Sigmoid colon (tissue), 7 donors: ENCODE measurements around the gene TNFSF4. TPM values are rescaled to one million over a fixed set of nuclear protein-coding genes. Genes with fewer than 3 reads are reported as not detected.

Source experiments
- DNase-seq: peaks from one replicate; pipeline ENCODE4 v3.0.0-alpha.2; 2019
- H3K27ac ChIP-seq, 4 donors: fragments of 200-600 bp; sonication (generic); one replicate each; pipeline ENCODE4 v1.5.1; 2016 to 2019; ENCODE audit warnings: mild to moderate bottlenecking in 1 of 4
- H3K27me3 ChIP-seq, 3 donors: fragments of 200-600 bp; sonication (generic); one replicate each; pipeline ENCODE4 v1.5.1; 2019; ENCODE audit warnings: mild to moderate bottlenecking in 1 of 3
- H3K36me3 ChIP-seq, 4 donors: fragments of 200-600 bp; sonication (generic); one replicate each; pipeline ENCODE4 v1.5.1; 2016 to 2019
- H3K4me1 ChIP-seq, 4 donors: fragments of 200-600 bp; sonication (generic); one replicate each; pipeline ENCODE4 v1.5.1; 2017 to 2019
- H3K4me3 ChIP-seq, 4 donors: fragments of 200-600 bp; sonication (generic); one replicate each; pipeline ENCODE4 v1.5.1; 2017 to 2019; ENCODE audit warnings: mild to moderate bottlenecking in 2 of 4, moderate library complexity in 1 of 4
- H3K9me3 ChIP-seq, 4 donors: fragments of 200-600 bp in 3 of 4; sonication (generic) in 3 of 4; one replicate each; pipeline versions ENCODE4 v1.5.1 to v1.6.1; 2013 to 2019
- EP300 ChIP-seq, 4 donors: sonication (generic); formaldehyde crosslinking; IDR thresholded peaks; one replicate each; pipeline ENCODE4 v1.6.1; 2017; ENCODE audit warnings: antibody characterized with exemption in 4 of 4
- POLR2A ChIP-seq, 2 donors: fragments of 450-650 bp; IDR thresholded peaks; one replicate each; pipeline ENCODE4 v1.6.1; 2016; ENCODE audit warnings: antibody characterized with exemption in 2 of 2, mild to moderate bottlenecking in 2 of 2, moderate library complexity in 2 of 2
- POLR2AphosphoS5 ChIP-seq, 4 donors: sonication (generic); formaldehyde crosslinking; IDR thresholded peaks; one replicate each; pipeline ENCODE4 v1.6.1; 2017; ENCODE audit warnings: antibody characterized with exemption in 4 of 4
- WGBS, 2 donors: extraction: QIAGEN DNeasy Blood & Tissue Kit; methylation state at CpG; one replicate each; pipeline ENCODE4 v1.1.7; 2013; 5-methylcytosine and 5-hydroxymethylcytosine counted together
- intact Hi-C: fragments of 100-400 bp; cut with DNase I; formaldehyde crosslinking; loops from one replicate; pipeline ENCODE4 v1.15.1; 2023
- polyA plus RNA-seq, 3 donors: library from polyadenylated mRNA; stranded (reverse); fragments of 200-250 nt; gene quantifications; one replicate each; pipeline ENCODE4 v1.2.3, GENCODE V29; 2013
- total RNA-seq, 4 donors: library from RNA; depleted of rRNA; stranded (reverse); fragments of >200 nt; gene quantifications; one replicate each; pipeline ENCODE4 v1.1.0, GENCODE V29; 2016
- TF ChIP-seq, protein P1 (sequence below), 4 experiments: fragments of 450-650 bp in 3 of 4; fragments of 200-600 bp in 1 of 4; IDR thresholded peaks; one replicate each; pipeline ENCODE4 v1.5.1; 2016 to 2019; ENCODE audit warnings: antibody characterized with exemption in 4 of 4, mild to moderate bottlenecking in 3 of 4, moderate library complexity in 2 of 4
- donor health status: healthy with polysubstance abuse.
- donor health status: Bipolar disorder and iron deficiency.
- donor health status: healthy.

TNFSF4 gene
- total and polyA plus RNA-seq, 7 donors = 0.23 to 2.7 (median 1.4) TPM

DNA sequence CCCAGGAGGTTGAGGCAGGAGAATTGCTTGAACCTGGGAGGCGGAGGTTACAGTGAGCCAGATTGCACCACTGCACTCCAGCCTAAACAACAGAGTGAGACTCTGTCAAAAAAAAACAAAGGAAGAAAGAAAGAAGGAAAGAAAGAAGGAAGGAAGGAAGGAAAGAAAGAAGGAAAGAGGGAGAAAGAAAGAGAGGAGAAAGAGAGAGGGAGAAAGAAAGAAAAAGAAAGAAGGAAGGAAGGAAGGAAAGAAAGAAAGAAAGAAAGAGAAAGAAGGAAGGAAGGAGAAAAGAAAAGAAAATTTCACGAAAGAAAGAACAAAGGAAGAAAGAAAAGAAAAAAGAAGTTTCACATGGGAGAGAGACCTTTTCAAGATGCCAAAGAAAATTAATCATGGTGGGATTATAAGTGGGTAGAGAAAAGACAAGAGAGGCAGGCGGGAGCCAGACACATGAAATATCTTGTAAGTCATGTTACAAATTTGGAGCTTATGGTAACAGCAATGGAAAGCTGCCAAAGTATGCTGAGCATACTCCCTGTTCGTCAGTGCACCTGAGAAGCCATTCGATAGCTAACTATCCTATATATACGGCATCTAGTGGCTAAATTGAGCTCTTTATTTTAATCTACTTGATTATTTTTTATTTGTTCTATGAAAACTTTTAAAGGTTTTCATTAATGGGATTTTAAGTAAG lies 41.3 kb upstream of the TNFSF4 start:
- no peak overlapping the region for H3K4me3 ChIP-seq
- H3K9me3 ChIP-seq = peaks cover 0 to 4% (median 0%) of the 10 kb centered on the region in 4 donors
- H3K4me1 ChIP-seq = no peaks in the 10 kb centered on the region
- intact Hi-C loops = no loop called here
- no peak overlapping the region for H3K27ac ChIP-seq
- no peaks in the 10 kb centered on the region for H3K36me3 ChIP-seq
- no peak for DNase-seq
- 89 to 90% methylated on average over 6 of the region's 6 CpGs for WGBS, 2 donors
- TF ChIP-seq POLR2A (IDR thresholded peaks at IDR 0.05) (no peak), EP300 (IDR thresholded peaks at IDR 0.05) (no peak), POLR2AphosphoS5 (IDR thresholded peaks at IDR 0.05) (no peak)
- TF ChIP-seq, protein P1, sequence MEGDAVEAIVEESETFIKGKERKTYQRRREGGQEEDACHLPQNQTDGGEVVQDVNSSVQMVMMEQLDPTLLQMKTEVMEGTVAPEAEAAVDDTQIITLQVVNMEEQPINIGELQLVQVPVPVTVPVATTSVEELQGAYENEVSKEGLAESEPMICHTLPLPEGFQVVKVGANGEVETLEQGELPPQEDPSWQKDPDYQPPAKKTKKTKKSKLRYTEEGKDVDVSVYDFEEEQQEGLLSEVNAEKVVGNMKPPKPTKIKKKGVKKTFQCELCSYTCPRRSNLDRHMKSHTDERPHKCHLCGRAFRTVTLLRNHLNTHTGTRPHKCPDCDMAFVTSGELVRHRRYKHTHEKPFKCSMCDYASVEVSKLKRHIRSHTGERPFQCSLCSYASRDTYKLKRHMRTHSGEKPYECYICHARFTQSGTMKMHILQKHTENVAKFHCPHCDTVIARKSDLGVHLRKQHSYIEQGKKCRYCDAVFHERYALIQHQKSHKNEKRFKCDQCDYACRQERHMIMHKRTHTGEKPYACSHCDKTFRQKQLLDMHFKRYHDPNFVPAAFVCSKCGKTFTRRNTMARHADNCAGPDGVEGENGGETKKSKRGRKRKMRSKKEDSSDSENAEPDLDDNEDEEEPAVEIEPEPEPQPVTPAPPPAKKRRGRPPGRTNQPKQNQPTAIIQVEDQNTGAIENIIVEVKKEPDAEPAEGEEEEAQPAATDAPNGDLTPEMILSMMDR (IDR thresholded peaks at IDR 0.05) = no peak
- no peaks in the 10 kb centered on the region for H3K27me3 ChIP-seq

DNA sequence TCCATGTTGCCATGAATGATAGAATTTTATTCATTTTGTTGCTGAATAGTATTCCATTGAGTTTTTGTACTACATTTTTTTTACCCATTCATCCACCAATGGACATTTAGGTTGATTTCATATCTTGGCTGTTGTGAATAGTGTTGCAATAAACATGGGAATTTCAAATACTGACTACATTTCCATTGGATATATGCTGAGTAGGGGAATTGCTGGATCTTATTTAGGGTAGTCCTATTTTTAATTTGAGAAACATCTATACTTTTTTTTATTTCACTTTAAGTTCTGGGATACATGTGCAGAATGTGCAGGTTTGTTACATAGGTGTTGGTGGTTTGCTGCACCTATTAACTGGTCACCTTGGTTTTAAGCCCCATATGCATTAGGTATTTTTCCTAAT lies 38.8 kb upstream of the TNFSF4 start:
- no peaks in the 10 kb centered on the region for H3K4me1 ChIP-seq
- TF ChIP-seq POLR2AphosphoS5 (IDR thresholded peaks at IDR 0.05) = no peak
- TF ChIP-seq EP300 (IDR thresholded peaks at IDR 0.05) = no peak
- no peak for TF ChIP-seq POLR2A (IDR thresholded peaks at IDR 0.05)
- TF ChIP-seq, protein P1 (IDR thresholded peaks at IDR 0.05) = no peak
- H3K27ac ChIP-seq = no peak overlapping the region
- intact Hi-C loops = no loop called here
- H3K27me3 ChIP-seq = no peaks in the 10 kb centered on the region
- no peak overlapping the region for H3K4me3 ChIP-seq
- no peaks in the 10 kb centered on the region for H3K36me3 ChIP-seq
- no peak for DNase-seq
- H3K9me3 ChIP-seq = peaks cover 0 to 8% (median 0%) of the 10 kb centered on the region in 4 donors

DNA sequence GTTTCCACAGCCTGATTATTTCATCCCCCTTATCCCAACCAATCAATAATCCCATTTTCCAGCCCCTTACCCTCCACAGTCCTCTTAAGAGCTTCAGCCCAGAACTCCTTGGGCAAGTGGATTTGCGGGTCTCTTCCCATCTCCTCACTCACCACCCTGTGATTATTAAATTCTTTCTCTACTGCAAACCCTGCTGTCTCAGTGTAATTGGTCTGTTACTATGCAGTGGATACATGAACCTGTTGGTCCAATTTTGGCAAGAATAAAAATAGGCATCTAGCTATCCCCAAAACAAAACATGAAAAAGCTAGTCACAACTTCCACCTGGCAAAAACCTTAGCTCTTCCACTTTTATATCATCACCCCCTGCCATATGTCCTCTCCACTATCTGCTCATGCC lies 36.2 kb upstream of the TNFSF4 start:
- Histone ChIP-seq H3K27me3 (no peaks in the 10 kb centered on the region), H3K9me3 (peaks cover 0 to 10% (median 0%) of the 10 kb centered on the region in 4 donors), H3K27ac (no peak overlapping the region), H3K36me3 (no peaks in the 10 kb centered on the region), H3K4me1 (no peaks in the 10 kb centered on the region), H3K4me3 (no peak overlapping the region)
- DNase-seq = no peak
- intact Hi-C loops = no loop called here
- TF ChIP-seq, protein P1 (IDR thresholded peaks at IDR 0.05) = no peak
- TF ChIP-seq POLR2AphosphoS5 (IDR thresholded peaks at IDR 0.05) = no peak
- no peak for TF ChIP-seq EP300 (IDR thresholded peaks at IDR 0.05)
- no peak for TF ChIP-seq POLR2A (IDR thresholded peaks at IDR 0.05)
- 94 to 99% methylated on average over 1 of the region's 1 CpG for WGBS, 2 donors

DNA sequence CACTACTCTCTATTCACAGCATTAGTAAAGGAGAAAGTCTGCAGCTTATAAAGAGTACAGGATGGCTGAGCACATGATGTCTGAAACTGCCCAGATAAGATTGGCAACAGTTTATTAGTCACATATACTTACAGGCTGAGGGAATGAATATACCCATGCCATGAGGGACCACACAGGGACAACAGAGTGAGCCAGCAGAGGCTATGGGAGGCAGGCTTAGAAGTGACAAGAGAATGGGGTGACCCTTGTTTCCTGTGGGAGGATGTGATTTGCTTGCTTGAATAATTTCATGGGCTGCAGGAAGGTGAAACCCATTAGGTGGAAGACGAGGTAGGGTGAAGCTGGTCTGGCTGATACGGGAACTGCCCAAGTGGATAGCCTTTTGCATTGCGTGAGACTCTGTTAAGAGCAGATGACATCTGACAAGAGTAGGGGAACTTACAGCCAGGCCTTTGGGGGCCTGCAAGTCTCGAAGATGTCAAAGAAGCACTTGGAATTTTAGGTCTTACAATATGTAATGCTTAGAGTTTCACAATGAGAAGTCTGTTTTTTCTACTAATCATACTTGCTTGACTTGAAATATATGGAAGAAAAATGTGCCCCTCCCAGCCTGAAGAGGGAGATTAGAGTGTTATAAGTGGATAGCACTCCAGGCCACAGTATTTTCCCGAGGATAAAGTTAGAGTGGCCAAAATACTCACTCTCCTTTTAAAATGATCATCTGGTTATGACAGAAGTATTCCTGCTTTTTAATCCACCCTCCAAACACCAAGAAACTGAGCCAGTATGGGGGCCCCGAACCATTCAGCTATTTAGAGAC lies 34.6 kb upstream of the TNFSF4 start:
- intact Hi-C loops = no loop called here
- TF ChIP-seq EP300 (IDR thresholded peaks at IDR 0.05) (no peak), POLR2A (IDR thresholded peaks at IDR 0.05) (no peak), POLR2AphosphoS5 (IDR thresholded peaks at IDR 0.05) (no peak)
- TF ChIP-seq, protein P1 (IDR thresholded peaks at IDR 0.05) = no peak
- no peak for DNase-seq
- H3K36me3 ChIP-seq = no peaks in the 10 kb centered on the region
- H3K9me3 ChIP-seq = peaks cover 0 to 10% (median 0%) of the 10 kb centered on the region in 4 donors
- no peak overlapping the region for H3K27ac ChIP-seq
- no peak overlapping the region for H3K4me3 ChIP-seq
- 84 to 85% methylated on average over 6 of the region's 6 CpGs for WGBS, 2 donors
- H3K4me1 ChIP-seq = no peaks in the 10 kb centered on the region
- no peaks in the 10 kb centered on the region for H3K27me3 ChIP-seq
